GM03348 (cell line): ENCODE data around the gene LHX8.
"Not testable (repeated sequence)": the region's sequence is repeated elsewhere in the genome, so short reads cannot be mapped to it uniquely, and the experiment has no call there.

Experiments used
- DNase-seq: peaks from one replicate; pipeline ENCODE4 v3.0.0; 2012; ENCODE audit warnings: low spot score

Gene LHX8

DNA sequence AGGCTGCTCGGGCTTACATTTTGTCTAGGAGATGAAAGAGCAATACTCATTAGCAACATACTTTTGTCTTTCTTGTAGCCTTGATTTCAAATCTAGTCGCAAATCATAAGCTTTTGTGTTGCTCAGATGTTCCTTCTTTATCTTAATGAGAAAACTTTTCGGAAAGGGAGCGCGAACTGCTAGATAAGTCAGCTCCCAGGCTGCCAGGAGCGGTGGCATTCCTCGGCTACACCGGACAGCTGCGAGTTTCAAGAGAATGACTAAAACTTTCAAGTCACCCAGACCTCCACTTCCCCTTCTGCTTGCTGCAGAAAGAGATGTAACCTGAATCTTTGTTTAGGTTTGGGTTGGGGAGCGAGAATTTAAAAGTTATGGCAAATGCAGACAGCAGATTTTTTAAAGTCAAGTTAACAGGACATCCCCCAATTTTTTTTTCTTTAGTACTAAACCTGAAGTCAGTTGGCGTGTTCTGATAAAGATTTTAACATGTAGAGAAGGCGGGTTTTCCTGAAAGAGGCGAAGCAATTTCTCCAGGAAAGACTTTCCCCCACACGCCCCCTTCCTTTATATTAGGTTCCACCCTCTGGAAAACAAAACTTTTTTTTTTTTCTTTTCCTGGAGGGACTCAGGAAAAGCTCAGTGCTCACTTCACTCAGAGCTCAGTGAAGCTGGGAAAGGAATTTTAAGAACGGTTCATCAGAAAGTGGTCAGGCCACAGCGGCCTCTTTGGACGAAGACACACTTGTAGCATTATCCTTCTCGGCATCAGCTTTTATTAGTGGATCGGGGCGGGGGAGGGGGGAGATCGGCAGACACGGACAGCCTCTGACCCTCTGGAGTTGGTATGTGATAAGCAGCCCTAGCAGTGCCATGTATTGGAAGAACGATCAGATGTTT lies at the start of gene LHX8:
LHX8 (plus strand) TSS at position 639 of the 897 bp plus-strand sequence. CDS start 2,227 bp downstream, outside the sequence.
- DNase-seq = peak; percentile 6

DNA sequence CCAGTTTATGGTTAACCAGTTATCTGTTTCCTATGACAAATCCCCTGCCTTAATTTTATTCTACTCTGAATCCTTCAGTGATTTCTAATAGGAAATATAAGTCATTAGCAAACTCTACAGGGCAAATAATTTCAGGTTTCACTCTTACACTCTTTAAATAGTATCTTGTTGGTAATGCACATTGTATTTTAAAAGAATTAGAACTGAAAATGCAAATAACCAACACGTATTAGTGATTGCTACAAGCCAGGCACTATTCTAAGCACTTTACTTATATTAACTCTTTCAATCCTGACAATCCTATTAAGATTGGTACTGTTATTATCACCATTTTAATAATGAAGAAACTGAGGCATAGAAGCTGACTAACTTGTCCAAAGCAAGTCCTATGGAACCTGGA lies 48.3 kb upstream of the LHX8 start:
- DNase-seq = no peak

DNA sequence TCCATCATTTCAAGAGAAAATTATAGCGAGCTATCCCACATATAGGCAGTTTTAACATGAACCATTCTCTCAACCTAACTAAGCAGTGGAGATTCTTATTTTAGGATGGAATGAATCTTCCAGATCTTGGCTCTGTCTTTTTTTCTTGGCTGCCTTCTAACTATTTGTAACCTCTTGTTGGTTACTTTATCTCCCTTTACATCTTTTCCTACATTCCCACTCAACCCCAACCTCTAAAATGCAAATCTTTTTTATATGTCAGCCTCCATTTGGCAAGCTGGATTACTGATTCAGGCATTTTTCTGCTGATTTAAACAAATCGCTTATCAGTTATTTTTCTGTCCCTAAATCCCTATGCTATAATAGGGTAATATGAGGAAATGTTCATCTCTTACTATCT lies 46.9 kb upstream of the LHX8 start:
- DNase-seq = no peak

DNA sequence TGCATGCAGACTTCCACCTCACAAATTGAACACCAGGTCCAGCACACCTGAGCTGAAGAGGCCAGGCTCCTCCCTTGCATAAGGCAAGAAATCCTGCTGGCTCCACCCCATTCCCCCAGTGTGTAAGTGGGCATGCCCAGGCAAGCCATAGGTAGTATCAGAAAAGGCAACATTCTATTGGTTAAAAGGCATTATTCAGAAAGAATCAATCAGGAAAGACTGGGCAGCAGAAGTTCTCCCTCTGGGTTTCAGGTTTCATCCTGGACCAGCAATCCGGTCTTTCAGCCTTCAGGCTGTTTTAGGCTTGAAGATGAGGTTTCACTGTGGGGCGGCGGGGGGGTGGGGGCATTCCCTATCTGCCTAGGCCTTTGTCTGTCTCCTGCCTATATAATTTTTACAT lies 42.0 kb upstream of the LHX8 start:
- DNase-seq = no peak

DNA sequence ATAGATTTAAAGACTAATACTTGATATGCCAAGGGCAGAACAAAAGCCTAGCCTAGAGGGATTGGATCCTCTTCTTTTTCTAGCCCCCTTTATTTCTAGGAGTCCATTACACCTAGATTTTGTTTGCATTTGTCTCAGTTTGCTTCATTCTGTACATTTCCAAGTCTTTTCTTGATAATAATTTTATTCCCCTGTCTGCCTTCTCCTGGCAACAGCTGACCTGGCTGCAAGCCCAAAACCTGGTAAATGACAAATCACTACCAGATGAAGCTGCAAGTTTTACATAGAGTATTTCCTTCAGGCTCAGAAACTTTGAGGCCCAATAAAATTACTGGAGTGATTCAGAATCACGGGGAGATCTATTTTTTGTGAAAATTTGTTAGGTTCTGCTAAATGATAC lies 36.5 kb upstream of the LHX8 start:
- DNase-seq = peak; percentile 2

DNA sequence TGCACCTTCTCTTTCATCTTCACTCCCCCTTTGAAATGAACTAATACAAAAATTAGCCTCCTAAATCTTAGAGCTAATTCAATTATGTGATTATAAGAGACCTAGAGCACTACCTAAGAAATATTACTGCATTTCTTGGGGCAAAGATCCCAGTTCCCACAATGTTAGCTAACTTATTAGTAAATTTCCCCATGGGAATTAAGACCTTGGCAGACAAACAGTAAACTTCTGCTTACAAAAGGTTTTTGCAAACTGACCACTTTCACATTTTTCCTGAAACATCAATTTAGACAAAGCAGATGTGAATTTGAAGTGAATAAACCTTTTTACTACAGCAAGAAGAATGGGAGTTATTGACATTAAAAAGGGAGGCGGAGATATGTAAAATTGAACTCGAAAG lies 34.6 kb upstream of the LHX8 start:
- no peak for DNase-seq

DNA sequence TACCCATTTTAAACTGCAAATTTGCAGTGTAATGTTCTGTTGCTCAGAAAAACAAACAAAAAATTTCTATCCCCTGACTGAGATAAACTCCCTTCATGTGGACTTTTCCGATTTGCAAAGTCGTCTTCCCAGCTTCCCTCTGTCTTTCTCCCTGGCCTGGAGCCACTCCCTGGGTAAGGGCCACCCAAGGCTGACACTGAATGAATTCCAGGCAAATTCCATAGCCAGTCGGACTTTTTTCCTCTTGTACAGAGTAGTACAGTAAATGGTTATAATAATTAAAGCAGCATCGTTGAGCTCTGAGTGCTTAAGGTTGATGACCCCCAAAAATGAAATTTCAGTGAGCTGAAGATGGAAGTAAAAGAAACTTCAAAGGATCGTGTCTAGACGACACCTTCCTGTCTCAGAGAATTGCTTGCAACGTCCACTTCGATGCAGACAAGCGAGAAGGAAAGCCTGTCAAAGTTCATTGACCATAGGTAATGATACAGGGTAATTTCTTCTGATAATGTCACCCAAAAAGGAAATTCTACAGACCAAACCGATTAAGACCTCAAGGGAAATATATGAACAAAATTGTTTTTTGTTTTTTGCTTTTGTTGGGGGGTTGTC lies 33.6 kb upstream of the LHX8 start:
- DNase-seq = no peak

DNA sequence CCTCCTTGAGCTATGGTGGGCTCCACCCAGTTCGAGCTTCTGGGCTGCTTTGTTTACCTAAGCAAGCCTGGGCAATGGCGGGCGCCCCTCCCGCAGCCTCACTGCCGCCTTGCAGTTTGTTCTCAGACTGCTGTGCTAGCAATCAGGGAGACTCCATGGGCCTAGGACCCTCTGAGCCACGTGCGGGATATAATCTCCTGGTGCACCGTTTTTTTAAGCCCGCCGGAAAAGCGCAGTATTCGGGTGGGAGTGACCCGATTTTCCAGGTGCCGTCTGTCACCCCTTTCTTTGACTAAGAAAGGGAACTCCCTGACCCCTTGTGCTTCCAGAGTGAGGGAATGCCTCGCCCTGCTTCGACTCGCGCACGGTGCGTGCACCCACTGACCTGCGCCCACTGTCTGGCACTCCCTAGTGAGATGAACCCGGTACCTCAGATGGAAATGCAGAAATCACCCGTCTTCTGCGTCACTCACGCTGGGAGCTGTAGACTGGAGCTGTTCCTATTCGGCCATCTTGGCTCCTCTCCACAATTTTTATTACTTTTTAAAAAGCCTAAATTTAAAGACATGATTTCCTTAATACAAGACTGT lies 21.7 kb upstream of the LHX8 start:
- DNase-seq = not testable (repeated sequence)

DNA sequence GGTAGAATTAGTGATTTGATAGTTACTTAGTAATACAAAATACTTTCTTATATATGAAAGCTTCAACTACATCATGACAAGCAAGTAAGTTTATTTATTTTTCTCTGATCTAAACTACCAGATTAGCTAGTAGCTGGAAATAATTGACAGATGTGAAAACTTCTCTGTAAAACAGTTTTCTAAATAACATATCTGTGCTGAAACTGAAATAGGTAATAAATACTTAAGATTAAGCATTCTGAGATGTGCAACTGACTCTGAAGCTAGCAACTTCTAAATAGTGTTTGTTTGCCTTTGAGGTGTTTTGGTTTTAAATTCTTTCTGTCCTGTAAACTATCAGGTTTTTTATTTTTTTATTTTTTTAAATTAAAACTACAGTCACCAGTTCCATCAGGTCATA lies 18.5 kb upstream of the LHX8 start:
- DNase-seq = no peak

DNA sequence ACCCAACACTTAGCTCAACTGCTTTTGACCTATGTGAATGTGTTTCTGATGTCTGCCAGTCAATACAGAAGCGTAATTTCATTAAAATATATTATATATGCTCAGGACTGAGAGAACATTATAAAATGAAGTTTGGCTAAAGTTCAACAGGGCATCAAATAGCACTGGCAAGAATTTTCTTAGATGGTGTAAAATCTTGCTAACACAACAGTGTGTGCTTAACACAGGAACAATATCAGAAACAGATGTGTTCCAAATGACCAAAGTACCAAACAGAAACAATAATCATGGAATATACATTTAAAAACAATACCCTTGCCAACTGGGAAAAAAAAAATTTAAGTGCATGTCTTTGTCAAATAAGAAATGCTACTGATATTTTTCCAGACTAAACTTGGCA lies 10.4 kb upstream of the LHX8 start:
- no peak for DNase-seq

DNA sequence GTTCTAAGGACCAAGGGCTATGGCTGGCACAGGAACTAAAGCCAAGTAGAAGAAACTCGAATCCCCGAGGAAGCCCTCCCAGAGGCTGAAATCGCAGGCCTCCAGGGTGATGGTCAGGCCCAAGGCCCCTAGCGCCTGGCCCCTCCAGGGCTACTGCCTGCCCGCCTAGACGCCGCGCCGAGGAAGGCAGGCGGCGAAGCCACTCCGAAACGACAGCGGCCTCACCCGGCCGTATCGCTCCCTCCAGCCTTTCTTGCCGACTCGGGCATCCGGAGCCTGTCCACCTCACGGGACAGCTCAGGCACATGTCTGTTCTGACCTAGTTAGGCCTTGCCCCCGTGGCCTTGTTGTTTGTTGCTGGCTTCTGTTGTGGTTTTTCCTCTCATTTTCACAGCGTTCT lies 9.7 kb upstream of the LHX8 start:
- no peak for DNase-seq

DNA sequence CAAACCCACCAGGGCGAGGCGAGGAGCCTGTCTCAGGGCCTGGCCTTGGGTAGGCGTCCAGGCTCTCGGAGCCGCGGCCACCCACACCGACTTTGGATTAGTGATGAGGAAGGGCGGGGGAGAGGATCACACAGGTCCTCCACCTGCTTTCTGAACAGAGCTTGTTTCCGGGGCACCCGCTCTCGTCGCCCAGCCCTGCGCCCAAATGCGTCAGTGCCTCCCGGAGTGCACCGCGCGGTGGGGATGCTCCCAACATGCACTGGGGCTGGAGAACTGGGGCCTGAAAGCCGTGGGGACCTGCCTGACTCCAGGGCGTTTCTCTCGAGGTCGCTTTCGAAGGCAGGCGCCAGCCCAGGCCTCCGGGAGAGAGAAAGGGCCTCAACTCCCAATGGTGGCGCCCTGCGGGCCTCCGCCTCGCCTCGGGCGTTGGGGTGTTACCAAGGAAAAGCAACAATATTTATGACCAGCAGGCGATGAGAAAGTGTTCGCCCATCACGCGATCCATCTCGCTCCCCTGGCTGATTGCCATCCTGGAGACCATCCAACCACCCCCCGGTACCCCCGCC lies 8.9 kb upstream of the LHX8 start:
- DNase-seq = peak; percentile 5

DNA sequence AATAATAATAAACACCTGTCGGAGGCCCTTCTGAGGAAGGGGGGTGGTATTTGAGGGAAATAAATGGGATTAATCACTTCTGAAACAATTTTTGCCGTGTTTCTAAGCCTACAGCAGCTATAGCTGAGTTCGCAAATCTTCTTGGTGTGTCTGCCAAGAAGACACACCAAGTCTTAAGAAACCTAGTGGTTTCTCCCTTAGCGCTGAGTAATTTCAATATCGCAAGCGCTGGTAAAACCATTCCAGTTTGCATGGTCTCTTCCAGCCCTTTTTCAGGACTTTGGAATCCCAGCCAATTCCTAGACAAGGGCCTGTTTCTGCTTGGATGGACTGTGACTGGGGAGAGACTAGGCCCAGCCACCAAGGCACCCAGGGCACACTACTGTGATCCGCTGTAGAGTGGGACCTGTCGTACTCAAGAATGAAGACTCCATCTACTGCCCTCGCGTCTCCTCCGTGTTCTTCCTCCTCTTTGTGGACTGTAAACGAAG lies 7.5 kb upstream of the LHX8 start:
- no peak for DNase-seq

DNA sequence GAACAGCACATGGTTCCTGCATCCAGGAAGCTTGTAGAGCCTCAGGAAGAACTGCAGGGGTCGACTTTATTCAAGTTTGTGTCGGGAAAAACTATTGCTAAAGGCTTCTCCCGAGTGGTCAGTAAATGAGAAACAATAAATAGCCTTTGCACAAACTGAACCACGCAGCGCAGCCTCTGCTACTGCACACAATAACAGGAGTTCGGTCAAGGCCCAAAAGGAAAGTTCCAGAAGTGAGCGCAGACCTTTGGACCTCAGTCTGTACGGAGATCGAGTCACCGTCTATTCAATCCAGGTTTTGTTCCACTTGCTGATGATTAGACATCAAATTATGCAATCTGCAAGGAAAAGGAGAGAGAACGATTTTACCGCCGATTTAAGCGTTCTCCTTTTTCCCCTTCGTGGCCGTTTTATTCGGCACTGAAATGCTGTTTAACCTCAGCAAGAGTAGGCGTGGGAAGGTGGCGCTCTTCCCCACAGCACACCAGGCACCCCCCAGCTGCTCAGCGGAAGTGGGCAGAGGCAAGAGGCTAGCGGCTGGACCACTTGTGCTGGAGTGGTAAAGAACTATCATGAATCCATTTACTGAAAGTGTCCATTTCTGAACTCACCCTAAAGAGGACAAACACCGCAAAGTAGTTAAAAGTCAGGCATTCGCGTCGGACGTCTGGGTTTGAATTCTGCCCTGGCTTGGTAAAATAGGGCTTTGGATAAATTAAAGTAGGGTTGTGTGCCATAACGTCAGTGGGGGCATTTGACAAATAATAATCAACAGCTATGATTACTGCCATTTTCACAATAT lies 6.1 kb upstream of the LHX8 start:
- no peak for DNase-seq

DNA sequence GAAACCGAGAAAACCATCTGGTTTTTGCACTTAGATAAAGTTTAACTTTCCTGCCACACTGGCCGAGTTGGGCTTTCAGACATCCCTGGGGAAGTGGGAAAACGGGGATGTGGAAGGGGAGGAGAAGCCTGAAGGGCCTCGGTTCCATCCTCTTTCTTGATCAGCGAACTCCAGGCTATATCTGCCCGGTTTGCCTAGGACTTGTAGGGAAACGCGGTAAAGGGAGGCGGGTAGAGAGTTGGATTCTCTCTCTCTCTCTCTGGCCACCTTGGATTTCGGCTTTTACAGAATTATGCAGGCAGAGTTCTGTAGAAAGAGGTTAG lies 4.6 kb upstream of the LHX8 start:
- DNase-seq = no peak

DNA sequence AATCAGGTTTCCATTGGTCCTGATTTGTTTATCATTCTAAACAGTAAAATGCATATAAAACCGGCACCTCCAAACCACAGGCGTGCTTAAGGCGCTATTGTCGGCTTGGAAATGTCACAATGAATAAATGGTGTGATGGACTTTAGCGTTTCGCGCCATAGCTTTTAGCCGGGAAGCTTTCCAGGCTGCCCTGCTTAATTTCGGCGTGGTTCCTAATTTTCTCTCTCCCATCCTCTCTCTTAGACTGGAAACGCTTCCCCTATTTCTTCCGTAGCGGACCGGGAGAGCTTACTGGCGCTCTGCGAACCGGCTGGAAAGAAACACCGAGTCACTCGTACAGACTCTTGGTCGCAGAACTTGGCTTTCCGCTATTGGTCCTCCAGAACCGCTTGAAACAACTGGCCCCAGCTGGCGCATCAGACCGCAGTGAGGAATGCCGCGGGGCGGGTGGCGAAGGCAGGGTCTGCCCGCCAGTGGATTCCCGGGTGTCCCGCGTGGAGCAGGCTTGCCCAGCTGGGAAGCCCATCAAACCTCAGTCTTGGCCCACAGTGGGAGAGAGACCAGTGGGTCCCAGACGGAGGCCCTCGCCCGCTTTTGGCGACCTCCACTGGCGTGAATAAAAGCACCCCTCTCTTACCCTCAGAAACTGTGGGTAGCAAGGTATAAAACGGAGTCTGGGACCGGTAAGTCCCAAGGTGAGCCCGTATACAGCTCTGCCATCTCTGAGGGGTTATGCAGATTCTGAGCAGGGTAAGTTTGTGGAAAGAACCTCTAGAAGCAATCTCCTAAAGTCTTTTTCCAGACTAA lies 4.0 kb upstream of the LHX8 start:
- peak; percentile 5 for DNase-seq

DNA sequence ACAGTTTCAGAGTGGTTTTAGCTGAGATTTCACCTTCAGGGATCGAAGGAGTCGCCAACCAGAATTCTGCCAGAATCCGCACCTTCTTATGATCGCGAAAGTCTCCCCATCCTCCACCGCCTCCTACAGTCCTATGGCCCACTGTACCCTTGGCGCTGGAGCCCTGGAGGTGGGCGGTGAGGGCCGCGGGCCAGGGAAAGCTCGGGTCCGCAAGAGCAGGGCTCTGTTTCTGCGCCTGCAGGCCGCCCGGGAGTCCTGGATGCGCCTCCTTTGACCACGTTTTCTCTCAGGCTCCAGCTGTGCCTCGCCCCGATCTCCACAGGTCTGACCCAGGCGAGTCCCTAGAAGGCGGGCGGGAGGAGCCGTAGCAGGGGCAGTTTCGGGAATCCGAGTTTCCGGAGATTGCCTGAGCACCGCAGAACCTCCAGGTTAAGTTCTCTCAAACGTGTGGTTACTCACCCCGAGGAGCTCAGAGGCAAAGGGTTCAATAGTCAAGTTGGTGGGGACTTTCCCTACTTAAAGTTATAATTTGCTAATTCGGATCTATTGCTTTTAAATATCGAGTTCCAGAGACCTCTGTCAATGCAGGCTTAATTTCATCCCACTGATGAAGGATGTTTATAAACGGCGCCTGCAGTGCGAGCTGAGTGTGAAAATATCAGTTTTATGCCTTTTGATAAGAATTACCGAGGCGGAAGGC lies 3.2 kb upstream of the LHX8 start:
- DNase-seq = peak; percentile 10

DNA sequence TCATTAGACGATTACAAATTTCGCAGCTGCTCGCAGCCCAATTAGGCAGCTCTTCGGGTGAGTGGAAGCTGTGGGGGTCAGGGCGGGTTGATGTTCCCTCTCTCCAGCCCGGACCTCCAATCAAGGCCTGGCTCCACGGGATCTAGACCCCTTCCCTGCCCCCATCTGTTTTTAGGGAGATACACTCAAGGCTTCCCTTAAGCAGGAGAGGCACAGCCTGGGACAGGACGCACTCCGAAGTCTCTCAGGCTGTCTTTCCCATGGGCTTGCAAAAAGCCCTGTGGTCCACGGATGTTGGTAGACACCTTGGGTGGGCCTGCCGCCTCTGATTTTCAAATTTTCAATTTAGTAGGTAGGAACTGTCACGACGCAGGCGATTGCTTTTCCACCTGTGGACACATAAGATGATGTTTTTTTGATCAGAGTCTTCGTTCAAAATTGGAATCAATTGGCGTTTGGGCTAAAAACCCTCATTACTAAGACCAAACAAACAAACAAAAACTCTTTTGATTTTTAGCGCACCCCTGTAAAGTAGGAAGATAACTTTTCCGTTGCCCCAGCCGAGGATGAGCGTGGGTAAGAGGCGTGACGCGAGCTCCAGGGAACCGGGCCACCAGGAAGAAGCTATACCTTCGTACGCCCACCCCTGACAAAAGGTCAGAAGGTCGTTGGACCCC lies 2.5 kb upstream of the LHX8 start:
- no peak for DNase-seq

DNA sequence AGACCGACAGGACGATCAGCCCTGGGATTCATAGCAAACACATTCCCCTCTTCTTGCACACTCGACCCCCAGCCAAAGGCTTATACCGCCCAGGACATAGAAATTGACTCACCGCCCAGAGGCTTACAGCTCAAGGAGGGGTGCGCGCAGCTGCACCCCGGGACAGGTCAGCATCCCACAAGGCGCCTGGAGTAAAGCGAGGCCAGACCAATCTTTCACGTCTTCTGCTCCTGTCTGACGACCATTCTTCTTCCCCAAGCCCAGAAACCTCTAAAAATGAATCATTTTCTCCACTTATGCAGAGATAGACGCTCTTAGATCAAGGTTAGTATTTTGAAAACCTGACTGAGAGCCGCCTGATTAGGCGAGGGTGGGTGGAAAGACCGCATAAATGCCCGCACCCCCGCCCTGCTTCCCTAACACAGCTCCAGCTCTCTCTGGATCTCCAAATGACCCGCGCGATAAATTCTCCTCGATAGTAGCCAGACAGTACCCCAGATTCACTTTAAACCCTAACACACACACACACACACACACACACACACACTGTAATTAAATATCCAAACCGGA lies 1.9 kb upstream of the LHX8 start:
- no peak for DNase-seq
